Sigmoid colon (tissue), 4 donors: ENCODE data around the gene MYORG.

ENCODE experiments used
- POLR2A ChIP-seq, 2 donors: fragments of 450-650 bp; IDR thresholded peaks; one replicate each; pipeline ENCODE4 v1.6.1; 2016; ENCODE audit warnings: antibody characterized with exemption in 2 of 2, mild to moderate bottlenecking in 2 of 2, moderate library complexity in 2 of 2
- POLR2AphosphoS5 ChIP-seq, 4 donors: sonication (generic); formaldehyde crosslinking; IDR thresholded peaks; one replicate each; pipeline ENCODE4 v1.6.1; 2017; ENCODE audit warnings: antibody characterized with exemption in 4 of 4
- TF ChIP-seq, protein P1 (sequence below), 4 experiments: fragments of 450-650 bp in 3 of 4; fragments of 200-600 bp in 1 of 4; IDR thresholded peaks; one replicate each; pipeline ENCODE4 v1.5.1; 2016 to 2019; ENCODE audit warnings: antibody characterized with exemption in 4 of 4, mild to moderate bottlenecking in 3 of 4, moderate library complexity in 2 of 4

DNA sequence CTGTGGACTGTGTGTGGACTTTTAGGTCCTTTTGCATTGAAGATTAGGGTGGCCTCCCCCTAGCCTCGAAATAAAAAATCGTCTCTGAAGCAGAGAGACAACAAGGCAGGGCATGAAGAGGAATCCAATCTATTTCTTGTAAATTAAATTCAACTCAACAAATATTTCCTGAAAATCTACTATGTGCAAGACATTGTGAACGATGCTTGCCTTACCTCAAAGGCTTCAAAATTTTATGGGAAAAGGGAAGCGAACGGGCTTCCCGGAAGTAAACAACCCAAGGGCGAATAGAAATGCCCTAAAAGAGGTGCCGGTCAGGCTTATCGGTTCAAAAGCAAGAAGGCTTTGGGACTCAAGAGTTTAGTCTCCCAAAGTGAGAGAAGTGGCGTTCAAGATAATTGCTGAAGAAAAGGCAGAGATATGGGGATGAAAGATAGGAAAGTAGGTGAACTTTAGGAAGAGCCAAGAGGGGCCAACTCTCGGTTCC is 48.2 kb downstream of the MYORG start:
- TF ChIP-seq POLR2A (IDR thresholded peaks at IDR 0.05) (no peak), POLR2AphosphoS5 (IDR thresholded peaks at IDR 0.05) (no peak)
- TF ChIP-seq, protein P1, sequence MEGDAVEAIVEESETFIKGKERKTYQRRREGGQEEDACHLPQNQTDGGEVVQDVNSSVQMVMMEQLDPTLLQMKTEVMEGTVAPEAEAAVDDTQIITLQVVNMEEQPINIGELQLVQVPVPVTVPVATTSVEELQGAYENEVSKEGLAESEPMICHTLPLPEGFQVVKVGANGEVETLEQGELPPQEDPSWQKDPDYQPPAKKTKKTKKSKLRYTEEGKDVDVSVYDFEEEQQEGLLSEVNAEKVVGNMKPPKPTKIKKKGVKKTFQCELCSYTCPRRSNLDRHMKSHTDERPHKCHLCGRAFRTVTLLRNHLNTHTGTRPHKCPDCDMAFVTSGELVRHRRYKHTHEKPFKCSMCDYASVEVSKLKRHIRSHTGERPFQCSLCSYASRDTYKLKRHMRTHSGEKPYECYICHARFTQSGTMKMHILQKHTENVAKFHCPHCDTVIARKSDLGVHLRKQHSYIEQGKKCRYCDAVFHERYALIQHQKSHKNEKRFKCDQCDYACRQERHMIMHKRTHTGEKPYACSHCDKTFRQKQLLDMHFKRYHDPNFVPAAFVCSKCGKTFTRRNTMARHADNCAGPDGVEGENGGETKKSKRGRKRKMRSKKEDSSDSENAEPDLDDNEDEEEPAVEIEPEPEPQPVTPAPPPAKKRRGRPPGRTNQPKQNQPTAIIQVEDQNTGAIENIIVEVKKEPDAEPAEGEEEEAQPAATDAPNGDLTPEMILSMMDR (IDR thresholded peaks at IDR 0.05), result no peak
